Muscle layer of duodenum (tissue), 2 donors: Measurements from ENCODE around the gene CDK12.

Experiments used
- H3K27ac ChIP-seq: one replicate; pipeline ENCODE4 v1.7.0; 2013; ENCODE audit warnings: mild to moderate bottlenecking, low read length
- H3K27me3 ChIP-seq: one replicate; pipeline ENCODE4 v1.7.0; 2013; ENCODE audit warnings: low read depth, mild to moderate bottlenecking, control low read depth, low read length
- H3K36me3 ChIP-seq, 2 donors: one replicate each; pipeline ENCODE4 v1.7.0; 2013; ENCODE audit warnings: low read length in 2 of 2, control low read depth in 1 of 2, mild to moderate bottlenecking in 1 of 2; ENCODE audit not compliant: insufficient read depth in 2 of 2, control insufficient read depth in 1 of 2
- H3K4me1 ChIP-seq, 2 donors: one replicate each; pipeline ENCODE4 v1.7.0; 2013; ENCODE audit warnings: low read length in 2 of 2, mild to moderate bottlenecking in 2 of 2, control low read depth in 1 of 2, moderate library complexity in 1 of 2; ENCODE audit not compliant: insufficient read depth in 2 of 2, control insufficient read depth in 1 of 2
- H3K4me3 ChIP-seq, 2 donors: one replicate each; pipeline ENCODE4 v1.7.0; 2013; ENCODE audit warnings: low read length in 2 of 2, low read depth in 1 of 2, mild to moderate bottlenecking in 1 of 2
- H3K9me3 ChIP-seq, 2 donors: one replicate each; pipeline ENCODE4 v1.7.0; 2013; ENCODE audit warnings: low read length in 2 of 2, control low read depth in 1 of 2, mild to moderate bottlenecking in 1 of 2; ENCODE audit not compliant: control insufficient read depth in 1 of 2
- donor health status: healthy.

CDK12 gene

GRCh38 chr17:39507511-39507910, 46.2 kb downstream of the CDK12 start:
- Histone ChIP-seq H3K27me3 (no peaks in the 10 kb centered on the region), H3K9me3 (no peaks in the 10 kb centered on the region), H3K27ac (no peak overlapping the region), H3K36me3 (peaks cover 35 to 58% of the 10 kb centered on the region in 2 donors), H3K4me3 (no peak overlapping the region), H3K4me1 (no peaks in the 10 kb centered on the region)

- Histone ChIP-seq H3K4me1 (no peaks in the 10 kb centered on the region), H3K27me3 (no peaks in the 10 kb centered on the region), H3K9me3 (no peaks in the 10 kb centered on the region), H3K4me3 (no peak overlapping the region), H3K27ac (no peak overlapping the region), H3K36me3 (peaks cover 36 to 50% of the 10 kb centered on the region in 2 donors)
Observed at GRCh38 chr17:39508987-39509386, 47.7 kb downstream of the CDK12 start.

- Histone ChIP-seq H3K27ac (no peak overlapping the region), H3K9me3 (no peaks in the 10 kb centered on the region), H3K4me3 (no peak overlapping the region), H3K27me3 (no peaks in the 10 kb centered on the region), H3K4me1 (no peaks in the 10 kb centered on the region), H3K36me3 (peaks cover 46 to 70% of the 10 kb centered on the region in 2 donors)
Observed at GRCh38 chr17:39513309-39513708, 52.0 kb downstream of the CDK12 start.

GRCh38 chr17:39513915-39514314, 52.6 kb downstream of the CDK12 start:
- Histone ChIP-seq H3K27ac (no peak overlapping the region), H3K36me3 (peaks cover 46 to 70% of the 10 kb centered on the region in 2 donors), H3K27me3 (no peaks in the 10 kb centered on the region), H3K4me3 (no peak overlapping the region), H3K4me1 (no peaks in the 10 kb centered on the region), H3K9me3 (no peaks in the 10 kb centered on the region)

GRCh38 chr17:39517224-39517623, 55.9 kb downstream of the CDK12 start:
- H3K36me3 ChIP-seq: peaks cover 39 to 84% of the 10 kb centered on the region in 2 donors
- H3K9me3 ChIP-seq: no peaks in the 10 kb centered on the region
- no peaks in the 10 kb centered on the region for H3K27me3 ChIP-seq
- H3K4me3 ChIP-seq: no peak overlapping the region
- H3K4me1 ChIP-seq: no peaks in the 10 kb centered on the region
- no peak overlapping the region for H3K27ac ChIP-seq

- Histone ChIP-seq H3K27me3 (no peaks in the 10 kb centered on the region), H3K9me3 (no peaks in the 10 kb centered on the region), H3K27ac (no peak overlapping the region), H3K4me1 (peaks cover 0 to 16% of the 10 kb centered on the region in 2 donors), H3K36me3 (peaks cover 40 to 72% of the 10 kb centered on the region in 2 donors), H3K4me3 (no peak overlapping the region)
Observed at GRCh38 chr17:39525801-39526506, 64.7 kb downstream of the CDK12 start.

- Histone ChIP-seq H3K9me3 (no peaks in the 10 kb centered on the region), H3K4me1 (peaks cover 0 to 16% of the 10 kb centered on the region in 2 donors), H3K4me3 (no peak overlapping the region), H3K36me3 (peaks cover 40 to 69% of the 10 kb centered on the region in 2 donors), H3K27me3 (no peaks in the 10 kb centered on the region), H3K27ac (no peak overlapping the region)
Observed at GRCh38 chr17:39527220-39527813, 66.0 kb downstream of the CDK12 start.

GRCh38 chr17:39529455-39529854, 68.2 kb downstream of the CDK12 start:
- H3K36me3 ChIP-seq: peaks cover 33 to 50% of the 10 kb centered on the region in 2 donors

GRCh38 chr17:39530513-39530912, 69.2 kb downstream of the CDK12 start:
- no peaks in the 10 kb centered on the region for H3K9me3 ChIP-seq
- peaks cover 0 to 20% of the 10 kb centered on the region in 2 donors for H3K4me1 ChIP-seq
- H3K27ac ChIP-seq: no peak overlapping the region
- H3K36me3 ChIP-seq: peaks cover 22 to 40% of the 10 kb centered on the region in 2 donors
- no peaks in the 10 kb centered on the region for H3K27me3 ChIP-seq
- no peak overlapping the region for H3K4me3 ChIP-seq

More at GRCh38 chr17:39529455-39529854, 68.2 kb downstream of the CDK12 start:
- H3K9me3 ChIP-seq: no peaks in the 10 kb centered on the region
- no peak overlapping the region for H3K27ac ChIP-seq
- no peaks in the 10 kb centered on the region for H3K27me3 ChIP-seq
- H3K4me3 ChIP-seq: no peak overlapping the region
- peaks cover 0 to 20% of the 10 kb centered on the region in 2 donors for H3K4me1 ChIP-seq

GRCh38 chr17:39531252-39531651, 70.0 kb downstream of the CDK12 start:
- H3K36me3 ChIP-seq: peaks cover 15 to 32% of the 10 kb centered on the region in 2 donors
- no peak overlapping the region for H3K27ac ChIP-seq
- H3K27me3 ChIP-seq: no peaks in the 10 kb centered on the region
- H3K9me3 ChIP-seq: no peaks in the 10 kb centered on the region
- H3K4me3 ChIP-seq: no peak overlapping the region
- H3K4me1 ChIP-seq: peaks cover 0 to 20% of the 10 kb centered on the region in 2 donors

GRCh38 chr17:39533891-39534290, 72.6 kb downstream of the CDK12 start:
- Histone ChIP-seq H3K9me3 (no peaks in the 10 kb centered on the region), H3K4me3 (no peak overlapping the region), H3K4me1 (peaks cover 0 to 20% of the 10 kb centered on the region in 2 donors)

More at GRCh38 chr17:39533891-39534290, 72.6 kb downstream of the CDK12 start:
- Histone ChIP-seq H3K27me3 (no peaks in the 10 kb centered on the region), H3K36me3 (peaks cover 5 to 17% of the 10 kb centered on the region in 2 donors), H3K27ac (no peak overlapping the region)
